Trophoblast cell (in vitro differentiated cells and primary cell): ENCODE data around the gene AGBL1.
A peak's percentile ranks its signal among the peaks of the same experiment; 100 is the strongest.

Experiments used
- DNase-seq, 2 donors: peaks; one replicate each; pipeline ENCODE4 v3.0.0-alpha.2; 2016
- H2AFZ ChIP-seq: 2 replicates; pipeline ENCODE4 v1.6.1; 2013; ENCODE audit warnings: low read length, moderate library complexity, mild to moderate bottlenecking; ENCODE audit not compliant: insufficient read depth, poor library complexity
- H2AK5ac ChIP-seq: 2 replicates; pipeline ENCODE4 v1.6.1; 2013; ENCODE audit warnings: mild to moderate bottlenecking, low read length
- H2BK120ac ChIP-seq: 2 replicates; pipeline ENCODE4 v1.6.1; 2013; ENCODE audit warnings: low read length, mild to moderate bottlenecking, moderate library complexity; ENCODE audit not compliant: insufficient read depth, poor library complexity
- H2BK12ac ChIP-seq: 2 replicates; pipeline ENCODE4 v1.6.1; 2013; ENCODE audit warnings: mild to moderate bottlenecking, low read length, moderate library complexity
- H2BK5ac ChIP-seq: 2 replicates; pipeline ENCODE4 v1.6.1; 2013; ENCODE audit warnings: low read length, low read depth, moderate library complexity, mild to moderate bottlenecking; ENCODE audit not compliant: poor library complexity
- H3K14ac ChIP-seq: 2 replicates; pipeline ENCODE4 v1.6.1; 2013; ENCODE audit warnings: mild to moderate bottlenecking, low read length
- H3K18ac ChIP-seq: 2 replicates; pipeline ENCODE4 v1.6.1; 2013; ENCODE audit warnings: mild to moderate bottlenecking, low read length
- H3K23ac ChIP-seq: 2 replicates; pipeline ENCODE4 v1.6.1; 2013; ENCODE audit warnings: low read length
- H3K27ac ChIP-seq: 2 replicates; pipeline ENCODE4 v1.5.1; 2013; ENCODE audit warnings: low read depth, mild to moderate bottlenecking, inconsistent platforms, low read length, moderate library complexity
- H3K27me3 ChIP-seq: 2 replicates; pipeline ENCODE4 v1.6.1; 2013; ENCODE audit warnings: inconsistent platforms, mild to moderate bottlenecking, low read length, moderate library complexity; ENCODE audit not compliant: insufficient read depth
- H3K36me3 ChIP-seq, 2 experiments: 1 replicate in 1 of 2; 2 replicates in 1 of 2; pipeline ENCODE4 v1.6.1; 2013; ENCODE audit warnings: low read length in 2 of 2, mild to moderate bottlenecking in 2 of 2, moderate library complexity in 1 of 2; ENCODE audit not compliant: insufficient read depth in 2 of 2, control insufficient read depth in 1 of 2
- H3K4ac ChIP-seq: 2 replicates; pipeline ENCODE4 v1.6.1; 2013; ENCODE audit warnings: low read depth, mild to moderate bottlenecking, low read length, moderate library complexity
- H3K4me1 ChIP-seq, 2 experiments: 1 replicate in 1 of 2; 2 replicates in 1 of 2; pipeline ENCODE4 v1.6.1; 2013; ENCODE audit warnings: low read length in 2 of 2, mild to moderate bottlenecking in 2 of 2, moderate library complexity in 1 of 2; ENCODE audit not compliant: insufficient read depth in 2 of 2, control insufficient read depth in 1 of 2
- H3K4me2 ChIP-seq: 2 replicates; pipeline ENCODE4 v1.6.1; 2013; ENCODE audit warnings: inconsistent platforms, mild to moderate bottlenecking, low read length, moderate library complexity
- H3K4me3 ChIP-seq: 2 replicates; pipeline ENCODE4 v1.5.1; 2013; ENCODE audit warnings: mild to moderate bottlenecking, low read depth, low read length, inconsistent platforms
- H3K79me1 ChIP-seq: one replicate; pipeline ENCODE4 v1.6.1; 2013; ENCODE audit warnings: low read length
- H3K79me2 ChIP-seq: 2 replicates; pipeline ENCODE4 v1.6.1; 2013; ENCODE audit warnings: low read length, mild to moderate bottlenecking; ENCODE audit not compliant: control insufficient read depth, insufficient read depth, poor library complexity
- H3K9ac ChIP-seq: 2 replicates; pipeline ENCODE4 v1.6.1; 2013; ENCODE audit warnings: mild to moderate bottlenecking, low read length
- H3K9me3 ChIP-seq: 2 replicates; pipeline ENCODE4 v1.6.1; 2013; ENCODE audit warnings: low read depth, mild to moderate bottlenecking, control low read depth, inconsistent platforms, low read length; ENCODE audit not compliant: insufficient read depth
- H4K12ac ChIP-seq: 2 replicates; pipeline ENCODE4 v1.6.1; 2013; ENCODE audit warnings: low read depth, mild to moderate bottlenecking, low read length, moderate library complexity
- H4K8ac ChIP-seq: 2 replicates; pipeline ENCODE4 v1.6.1; 2013; ENCODE audit warnings: low read depth, mild to moderate bottlenecking, low read length, moderate library complexity
- H4K91ac ChIP-seq: one replicate; pipeline ENCODE4 v1.6.1; 2013; ENCODE audit warnings: low read depth, mild to moderate bottlenecking, low read length, moderate library complexity
- WGBS: extraction: QIAGEN DNeasy Blood & Tissue Kit; methylation state at CpG from one replicate; pipeline ENCODE4 v1.1.7; 2013; ENCODE audit warnings: missing lambda C conversion rate; ENCODE audit not compliant: insufficient read length, insufficient coverage; ENCODE audit errors: extremely low coverage; 5-methylcytosine and 5-hydroxymethylcytosine counted together

The AGBL1 gene

GRCh38 chr15:86040356-86041033 is 39.2 kb upstream of the AGBL1 start:
- peaks cover 2% of the 10 kb centered on the region for H3K27me3 ChIP-seq
- H3K4me2 ChIP-seq: no peak overlapping the region
- H3K23ac ChIP-seq: no peak overlapping the region
- H2BK5ac ChIP-seq: no peak overlapping the region
- no peak overlapping the region for H2BK120ac ChIP-seq
- H2BK12ac ChIP-seq: no peak overlapping the region
- H3K79me2 ChIP-seq: no peaks in the 10 kb centered on the region
- H3K36me3 ChIP-seq: no peaks in the 10 kb centered on the region
- no peak overlapping the region for H2AK5ac ChIP-seq
- no peaks in the 10 kb centered on the region for H3K79me1 ChIP-seq
- H4K91ac ChIP-seq: no peak overlapping the region
- no peak overlapping the region for H4K8ac ChIP-seq
- no peak overlapping the region for H3K4ac ChIP-seq
- H2AFZ ChIP-seq: no peak overlapping the region
- no peak overlapping the region for H4K12ac ChIP-seq
- WGBS: no CpG with 5 or more reads among the region's 6 CpGs
- H3K18ac ChIP-seq: no peak overlapping the region
- H3K9me3 ChIP-seq: no peaks in the 10 kb centered on the region
- H3K27ac ChIP-seq: no peak overlapping the region
- H3K9ac ChIP-seq: no peak overlapping the region
- no peak for DNase-seq
- H3K4me1 ChIP-seq: peaks cover 0 to 2% of the 10 kb centered on the region in 2 experiments
- no peak overlapping the region for H3K4me3 ChIP-seq
- no peak overlapping the region for H3K14ac ChIP-seq

- H3K9ac ChIP-seq: no peak overlapping the region
- peaks cover 2% of the 10 kb centered on the region for H3K27me3 ChIP-seq
- H3K27ac ChIP-seq: no peak overlapping the region
- peak; percentile 12 to 35 for DNase-seq
- no peak overlapping the region for H3K4me3 ChIP-seq
- H3K79me2 ChIP-seq: no peaks in the 10 kb centered on the region
- no peaks in the 10 kb centered on the region for H3K79me1 ChIP-seq
- H3K14ac ChIP-seq: no peak overlapping the region
- H2BK5ac ChIP-seq: no peak overlapping the region
- no peak overlapping the region for H2BK12ac ChIP-seq
- no peak overlapping the region for H3K4ac ChIP-seq
- no peaks in the 10 kb centered on the region for H3K9me3 ChIP-seq
- no peak overlapping the region for H4K12ac ChIP-seq
- no peak overlapping the region for H2AK5ac ChIP-seq
- no peak overlapping the region for H3K23ac ChIP-seq
- WGBS: no CpG with 5 or more reads among the region's 6 CpGs
- no peak overlapping the region for H3K4me2 ChIP-seq
- H3K18ac ChIP-seq: no peak overlapping the region
- H3K36me3 ChIP-seq: no peaks in the 10 kb centered on the region
- no peak overlapping the region for H2AFZ ChIP-seq
- no peak overlapping the region for H4K91ac ChIP-seq
- H2BK120ac ChIP-seq: no peak overlapping the region
- peaks cover 0 to 2% of the 10 kb centered on the region in 2 experiments for H3K4me1 ChIP-seq
- H4K8ac ChIP-seq: no peak overlapping the region
Measured at GRCh38 chr15:86041399-86041798, 38.3 kb upstream of the AGBL1 start.

GRCh38 chr15:86042226-86042625 is 37.4 kb upstream of the AGBL1 start:
- Histone ChIP-seq H4K8ac (no peak overlapping the region), H4K12ac (no peak overlapping the region), H3K27me3 (peaks cover 2% of the 10 kb centered on the region), H3K36me3 (no peaks in the 10 kb centered on the region), H3K79me2 (no peaks in the 10 kb centered on the region), H3K4ac (no peak overlapping the region), H3K4me2 (no peak overlapping the region), H3K79me1 (no peaks in the 10 kb centered on the region), H3K9ac (no peak overlapping the region), H2BK120ac (no peak overlapping the region), H3K9me3 (no peaks in the 10 kb centered on the region), H3K18ac (no peak overlapping the region), H3K27ac (no peak overlapping the region), H2BK5ac (no peak overlapping the region), H3K4me3 (no peak overlapping the region), H3K4me1 (peaks cover 0 to 2% of the 10 kb centered on the region in 2 experiments), H2BK12ac (no peak overlapping the region), H2AFZ (no peak overlapping the region), H4K91ac (no peak overlapping the region), H3K23ac (no peak overlapping the region), H2AK5ac (no peak overlapping the region), H3K14ac (no peak overlapping the region)
- no CpG with 5 or more reads among the region's 1 CpG for WGBS
- no peak for DNase-seq

GRCh38 chr15:86044981-86045380 is 34.7 kb upstream of the AGBL1 start:
- DNase-seq: no peak
- no peak overlapping the region for H4K8ac ChIP-seq
- no peak overlapping the region for H2BK120ac ChIP-seq
- H3K9me3 ChIP-seq: no peaks in the 10 kb centered on the region
- no CpG with 5 or more reads among the region's 1 CpG for WGBS
- no peak overlapping the region for H3K23ac ChIP-seq
- no peak overlapping the region for H3K27ac ChIP-seq
- no peak overlapping the region for H3K9ac ChIP-seq
- H3K4ac ChIP-seq: no peak overlapping the region
- no peak overlapping the region for H2BK12ac ChIP-seq
- no peak overlapping the region for H3K14ac ChIP-seq
- no peaks in the 10 kb centered on the region for H3K79me2 ChIP-seq
- H4K12ac ChIP-seq: no peak overlapping the region
- no peak overlapping the region for H3K4me2 ChIP-seq
- H3K79me1 ChIP-seq: no peaks in the 10 kb centered on the region
- no peak overlapping the region for H2AK5ac ChIP-seq
- no peak overlapping the region for H2AFZ ChIP-seq
- H3K4me3 ChIP-seq: no peak overlapping the region
- H3K18ac ChIP-seq: no peak overlapping the region
- no peak overlapping the region for H2BK5ac ChIP-seq
- H3K36me3 ChIP-seq: no peaks in the 10 kb centered on the region
- peaks cover 0 to 2% of the 10 kb centered on the region in 2 experiments for H3K4me1 ChIP-seq
- H3K27me3 ChIP-seq: peaks cover 2% of the 10 kb centered on the region
- no peak overlapping the region for H4K91ac ChIP-seq
